ELR (cell line): Measurements from ENCODE around the gene PFKL.

Experiments used
- DNase-seq: peaks from one replicate; pipeline ENCODE4 v3.0.0-alpha.2; 2015; ENCODE audit warnings: low read depth

PFKL gene

GRCh38 chr21:44313451-44313850 lies 13.6 kb downstream of the PFKL start:
- DNase-seq: no peak

- no peak for DNase-seq
These were observed 14.3 kb downstream of the PFKL start for GRCh38 chr21:44314128-44314527.

GRCh38 chr21:44314561-44314960 lies 14.7 kb downstream of the PFKL start:
- DNase-seq: no peak

GRCh38 chr21:44315691-44316203 lies 15.9 kb downstream of the PFKL start:
- DNase-seq: no peak

GRCh38 chr21:44316277-44316900 lies 16.5 kb downstream of the PFKL start:
- DNase-seq: no peak

- DNase-seq: no peak
These were observed 17.5 kb downstream of the PFKL start for GRCh38 chr21:44317241-44317782.

- DNase-seq: no peak
These were observed 18.0 kb downstream of the PFKL start for GRCh38 chr21:44317871-44318270.

GRCh38 chr21:44318489-44319285 lies 18.8 kb downstream of the PFKL start:
- no peak for DNase-seq

- DNase-seq: no peak
These were observed 19.7 kb downstream of the PFKL start for GRCh38 chr21:44319407-44320065.

- DNase-seq: no peak
These were observed 21.0 kb downstream of the PFKL start for GRCh38 chr21:44320847-44321246.

- no peak for DNase-seq
These were observed 22.1 kb downstream of the PFKL start for GRCh38 chr21:44321846-44322450.

GRCh38 chr21:44322621-44323325 lies 22.9 kb downstream of the PFKL start:
- no peak for DNase-seq

GRCh38 chr21:44323591-44323990 lies 23.7 kb downstream of the PFKL start:
- no peak for DNase-seq

GRCh38 chr21:44324106-44324853 lies 24.4 kb downstream of the PFKL start:
- DNase-seq: no peak

GRCh38 chr21:44324854-44325107 lies 24.9 kb downstream of the PFKL start:
- no peak for DNase-seq

GRCh38 chr21:44325386-44326271 lies 25.8 kb downstream of the PFKL start:
- DNase-seq: no peak

GRCh38 chr21:44326272-44326647 lies 26.4 kb downstream of the PFKL start:
- no peak for DNase-seq

- no peak for DNase-seq
These were observed 27.1 kb downstream of the PFKL start for GRCh38 chr21:44326716-44327602.

- DNase-seq: no peak
These were observed 27.7 kb downstream of the PFKL start for GRCh38 chr21:44327603-44327974.
